Loucy (cell line): ENCODE measurements around the gene LHFPL2.

Source experiments
- H2AFZ ChIP-seq: fragments of 200-600 bp; sonication (generic); 2 replicates; pipeline ENCODE4 v1.6.0; 2016; ENCODE audit warnings: antibody characterized with exemption, mild to moderate bottlenecking, low read length, moderate library complexity
- H3F3A ChIP-seq: fragments of 200-600 bp; 2 replicates; pipeline ENCODE4 v1.6.0; 2016; ENCODE audit warnings: antibody characterized with exemption, low read depth, mild to moderate bottlenecking
- H3K27me3 ChIP-seq: fragments of 200-600 bp; sonication (generic); 2 replicates; pipeline ENCODE4 v1.6.1; 2014; ENCODE audit warnings: low read length, mild to moderate bottlenecking; ENCODE audit not compliant: insufficient read depth, poor library complexity, severe bottlenecking
- H3K36me3 ChIP-seq: fragments of 200-600 bp; sonication (generic); 2 replicates; pipeline ENCODE4 v1.6.1; 2016; ENCODE audit warnings: low read length; ENCODE audit not compliant: insufficient read depth
- H3K4me1 ChIP-seq: fragments of 200-600 bp; sonication (generic); 2 replicates; pipeline ENCODE4 v1.5.1; 2014; ENCODE audit warnings: low read length, mild to moderate bottlenecking; ENCODE audit not compliant: insufficient read depth, poor library complexity, severe bottlenecking
- H3K4me2 ChIP-seq: fragments of 200-600 bp; sonication (generic); 2 replicates; pipeline ENCODE4 v1.6.0; 2014; ENCODE audit warnings: antibody characterized with exemption, low read length, low read depth, mild to moderate bottlenecking; ENCODE audit not compliant: poor library complexity, severe bottlenecking
- H3K4me3 ChIP-seq: fragments of 200-600 bp; sonication (generic); 2 replicates; pipeline ENCODE4 v1.5.1; 2014; ENCODE audit warnings: low read length, mild to moderate bottlenecking, mixed read lengths; ENCODE audit not compliant: poor library complexity, severe bottlenecking
- H3K79me2 ChIP-seq: fragments of 200-600 bp; sonication (generic); 2 replicates; pipeline ENCODE4 v1.6.1; 2014; ENCODE audit warnings: low read length; ENCODE audit not compliant: insufficient read depth
- H3K9ac ChIP-seq: fragments of 200-600 bp; sonication (generic); 2 replicates; pipeline ENCODE4 v1.6.0; 2014; ENCODE audit warnings: mild to moderate bottlenecking, low read depth, low read length, moderate library complexity; ENCODE audit not compliant: poor library complexity, severe bottlenecking
- H3K9me2 ChIP-seq: fragments of 200-600 bp; sonication (generic); replicated peaks from 2 replicates; pipeline ENCODE4 v1.6.1; 2016; ENCODE audit warnings: low read depth, low read length, mixed read lengths
- H3K9me3 ChIP-seq: fragments of 200-600 bp; sonication (generic); 2 replicates; pipeline ENCODE4 v1.6.1; 2014; ENCODE audit warnings: mild to moderate bottlenecking, antibody characterized with exemption, low read length, low read depth; ENCODE audit not compliant: insufficient read depth
- H4K20me1 ChIP-seq: fragments of 200-600 bp; sonication (generic); 2 replicates; pipeline ENCODE4 v1.6.0; 2014; ENCODE audit warnings: antibody characterized with exemption, low read length, mild to moderate bottlenecking; ENCODE audit not compliant: insufficient read depth, poor library complexity, severe bottlenecking
- CTCF ChIP-seq: fragments of 200-600 bp; sonication (generic); conservative IDR thresholded peaks from 2 replicates; pipeline ENCODE4 v1.5.1; 2014; ENCODE audit warnings: mild to moderate bottlenecking, antibody characterized with exemption, low read length
- EZH2phosphoT487 ChIP-seq: fragments of 200-600 bp; IDR thresholded peaks from 2 replicates; pipeline ENCODE4 v1.6.1; 2018; ENCODE audit warnings: antibody characterized with exemption, mild to moderate bottlenecking, moderate library complexity, borderline replicate concordance

LHFPL2 gene

GRCh38 chr5:78507531-78507930 is 141.0 kb downstream of the LHFPL2 start:
- H3K36me3 ChIP-seq: no peaks in the 10 kb centered on the region
- H3K4me2 ChIP-seq: peak overlapping the region; percentile 87
- no peak for TF ChIP-seq CTCF
- no peak for TF ChIP-seq EZH2phosphoT487
- no peaks in the 10 kb centered on the region for H3K9me2 ChIP-seq
- H3K79me2 ChIP-seq: peaks cover 58% of the 10 kb centered on the region
- peak overlapping the region; percentile 92 for H3K4me3 ChIP-seq
- H3K4me1 ChIP-seq: peaks cover 67% of the 10 kb centered on the region
- H3K9ac ChIP-seq: peak overlapping the region; percentile 82
- H4K20me1 ChIP-seq: no peaks in the 10 kb centered on the region
- H3F3A ChIP-seq: no peaks in the 10 kb centered on the region
- no peaks in the 10 kb centered on the region for H3K27me3 ChIP-seq
- H3K9me3 ChIP-seq: no peaks in the 10 kb centered on the region
- H2AFZ ChIP-seq: no peak overlapping the region

GRCh38 chr5:78506261-78507024 is 142.1 kb downstream of the LHFPL2 start:
- Histone ChIP-seq H3K79me2 (peaks cover 58% of the 10 kb centered on the region), H3K9me3 (no peaks in the 10 kb centered on the region), H3F3A (no peaks in the 10 kb centered on the region), H3K36me3 (no peaks in the 10 kb centered on the region), H3K9ac (peak overlapping the region; percentile 24), H3K4me3 (peak overlapping the region; percentile 92), H3K27me3 (no peaks in the 10 kb centered on the region), H3K4me2 (peak overlapping the region; percentile 87), H4K20me1 (no peaks in the 10 kb centered on the region), H3K4me1 (peaks cover 78% of the 10 kb centered on the region), H3K9me2 (no peaks in the 10 kb centered on the region), H2AFZ (no peak overlapping the region)
- TF ChIP-seq EZH2phosphoT487: no peak
- TF ChIP-seq CTCF: no peak

GRCh38 chr5:78505860-78506259 is 142.7 kb downstream of the LHFPL2 start:
- Histone ChIP-seq H3K9ac (peak overlapping the region; percentile 24), H3F3A (no peaks in the 10 kb centered on the region), H3K9me3 (no peaks in the 10 kb centered on the region), H3K4me2 (peak overlapping the region; percentile 87), H3K4me3 (peak overlapping the region; percentile 92), H3K36me3 (no peaks in the 10 kb centered on the region), H3K4me1 (peaks cover 84% of the 10 kb centered on the region), H3K27me3 (no peaks in the 10 kb centered on the region), H3K9me2 (no peaks in the 10 kb centered on the region), H4K20me1 (no peaks in the 10 kb centered on the region), H3K79me2 (peaks cover 62% of the 10 kb centered on the region), H2AFZ (no peak overlapping the region)
- TF ChIP-seq CTCF: no peak
- TF ChIP-seq EZH2phosphoT487: no peak
